Measurements from ENCODE around the gene APMAP. TPM values are rescaled to one million over a fixed set of nuclear protein-coding genes. Genes with fewer than 3 reads are reported as not detected.

APMAP gene
- total and polyA plus RNA-seq, 10 of the 15 experiments (the other 5 are each of a cell fraction or from before 2014, with no cell fraction given), result 12.1 to 60.2 (median 32.7) TPM

DNA sequence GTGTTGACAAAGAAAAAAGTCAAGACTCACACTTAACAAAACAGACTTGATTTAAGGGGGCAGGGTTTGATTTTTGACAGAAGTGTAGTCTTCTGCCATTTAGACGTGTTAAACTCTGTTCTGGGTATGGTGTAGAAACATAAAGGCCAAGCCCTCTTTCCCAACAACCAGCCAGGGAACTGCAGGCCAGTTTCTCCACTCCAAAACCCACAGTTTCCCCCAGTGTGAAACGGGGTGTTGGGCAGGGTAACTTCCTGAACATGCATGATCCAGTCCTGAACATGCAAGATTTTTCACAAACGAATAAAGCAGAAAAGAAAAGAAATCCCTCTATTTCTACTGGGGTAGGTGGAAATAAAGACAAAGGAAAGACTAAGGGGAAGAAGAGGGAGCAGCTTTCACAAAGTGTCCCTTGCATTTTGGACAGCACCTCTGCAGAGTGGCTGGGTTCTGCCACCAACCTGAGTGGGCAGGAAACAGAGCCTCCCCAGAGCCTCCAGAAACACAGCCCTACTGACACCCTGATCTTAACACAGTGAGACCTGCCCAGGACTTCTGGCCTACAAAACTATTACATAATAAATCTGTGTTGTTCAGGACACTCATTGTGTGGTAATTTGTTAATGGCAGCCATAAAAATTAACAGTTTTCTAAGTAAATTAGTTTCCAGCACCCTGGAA, 7.5 kb downstream of the APMAP start:
- FAIRE-seq (no peak), ATAC-seq (peak; percentile 63), DNase-seq (ENCODE audit: low read depth, low spot score) (no peak)
- intact Hi-C loops (cut with micrococcal nuclease; ENCODE audit: unreplicated experiment), result no loop called here
- no TSS peak for BruUV-seq (replicated peaks)
- no peak overlapping the region for H3K9ac ChIP-seq (ENCODE audit: control insufficient read depth, insufficient read depth, low read length)
- H2AFZ ChIP-seq (ENCODE audit: control insufficient read depth, low read depth, low read length), result no peak overlapping the region
- peaks cover 6 to 10% of the 10 kb centered on the region in 2 experiments for H3K36me3 ChIP-seq (ENCODE audit: control insufficient read depth in 2 of 2, insufficient read depth in 2 of 2, low read length in 1 of 2)
- POLR2A ChIA-PET, result no interaction called here
- CTCF ChIA-PET, result no interaction called here
- H3K27me3 ChIP-seq (replicated peaks in 1 of 2; ENCODE audit: control insufficient read depth in 2 of 2, insufficient read depth in 2 of 2, low read length in 1 of 2), result no peaks in the 10 kb centered on the region
- no peak overlapping the region for H3K27ac ChIP-seq (ENCODE audit: control insufficient read depth, insufficient read depth)
- peaks cover 6% of the 10 kb centered on the region; the same call in 2 of the 3 replicates for H3K9me3 ChIP-seq (replicated peaks; ENCODE audit: control insufficient read depth, insufficient read depth, low read length)
- H3K4me1 ChIP-seq (ENCODE audit: control insufficient read depth, insufficient read depth, low read length), result 0 out of 2 replicates have a peak, but pooled peaks cover 4% of the 10 kb centered on the region
- H3K4me2 ChIP-seq (ENCODE audit: control insufficient read depth, insufficient read depth), result no peak overlapping the region
- SMC1A ChIA-PET (ENCODE audit: uncharacterized antibody, unreplicated experiment), result interaction anchor here (1.7 to 1.9 kb wide), 2 partner anchors 9 to 77 kb away, joined by 4 to 5 read pairs; no protein-coding TSS in a partner anchor
- H4K20me1 ChIP-seq (ENCODE audit: control insufficient read depth, insufficient read depth), result no peaks in the 10 kb centered on the region
- in situ Hi-C loops (cut with MboI), result no loop called here
- H3K4me3 ChIP-seq, result no peak overlapping the region
- TF ChIP-seq CREB1 (IDR thresholded peaks at IDR 0.05; ENCODE audit: low read depth) (no peak), BMI1 (IDR thresholded peaks at IDR 0.05; ENCODE audit: borderline replicate concordance) (no peak), SIX5 (IDR thresholded peaks at IDR 0.05; ENCODE audit: low read depth, low read length, severe bottlenecking) (no peak), NFIC (IDR thresholded peaks at IDR 0.05; ENCODE audit: low read depth, low read length) (no peak), ZSCAN29 (IDR thresholded peaks at IDR 0.05) (no peak), TCF12 (IDR thresholded peaks at IDR 0.05; ENCODE audit: low read depth, low read length) (no peak), TAF1 (IDR thresholded peaks at IDR 0.05; ENCODE audit: borderline replicate concordance, low read depth, low read length) (no peak), RELB (IDR thresholded peaks at IDR 0.05; ENCODE audit: low read depth) (no peak), NR2C1 (IDR thresholded peaks at IDR 0.05) (no peak), SPI1 (IDR thresholded peaks at IDR 0.05; ENCODE audit: borderline replicate concordance, insufficient read depth, low read depth, low read length) (no peak), SRF (IDR thresholded peaks at IDR 0.05; ENCODE audit: low read depth in 2 of 2, low read length in 2 of 2) (no peak), JUND (IDR thresholded peaks at IDR 0.05; ENCODE audit: low read depth, low read length) (no peak), RUNX3 (IDR thresholded peaks at IDR 0.05; ENCODE audit: low read length) (no peak), ZBED1 (IDR thresholded peaks at IDR 0.05; ENCODE audit: borderline replicate concordance) (no peak), EP300 (IDR thresholded peaks at IDR 0.05; ENCODE audit: borderline replicate concordance in 1 of 2, control insufficient read depth in 1 of 2, low read depth in 2 of 2, low read length in 2 of 2) (no peak), SUZ12 (IDR thresholded peaks at IDR 0.05; ENCODE audit: unreplicated experiment) (no peak), POLR2AphosphoS5 (IDR thresholded peaks at IDR 0.05; ENCODE audit: low read length) (no peak), RFX5 (IDR thresholded peaks at IDR 0.05; ENCODE audit: low read depth, low read length) (no peak), JUNB (IDR thresholded peaks at IDR 0.05) (no peak)
- whole genome bisulfite sequencing (ENCODE audit: insufficient coverage, insufficient replicate concordance, low lambda C conversion rate, missing lambda C conversion rate), result 84% methylated on average over 3 of the region's 3 CpGs
- peaks cover 18% of the 10 kb centered on the region for H3K79me2 ChIP-seq (ENCODE audit: control insufficient read depth, insufficient read depth, low read length)
- RAD21 ChIA-PET (ENCODE audit: unreplicated experiment), result no interaction called here
